ENCODE results near the gene MPC1.

Gene MPC1

DNA sequence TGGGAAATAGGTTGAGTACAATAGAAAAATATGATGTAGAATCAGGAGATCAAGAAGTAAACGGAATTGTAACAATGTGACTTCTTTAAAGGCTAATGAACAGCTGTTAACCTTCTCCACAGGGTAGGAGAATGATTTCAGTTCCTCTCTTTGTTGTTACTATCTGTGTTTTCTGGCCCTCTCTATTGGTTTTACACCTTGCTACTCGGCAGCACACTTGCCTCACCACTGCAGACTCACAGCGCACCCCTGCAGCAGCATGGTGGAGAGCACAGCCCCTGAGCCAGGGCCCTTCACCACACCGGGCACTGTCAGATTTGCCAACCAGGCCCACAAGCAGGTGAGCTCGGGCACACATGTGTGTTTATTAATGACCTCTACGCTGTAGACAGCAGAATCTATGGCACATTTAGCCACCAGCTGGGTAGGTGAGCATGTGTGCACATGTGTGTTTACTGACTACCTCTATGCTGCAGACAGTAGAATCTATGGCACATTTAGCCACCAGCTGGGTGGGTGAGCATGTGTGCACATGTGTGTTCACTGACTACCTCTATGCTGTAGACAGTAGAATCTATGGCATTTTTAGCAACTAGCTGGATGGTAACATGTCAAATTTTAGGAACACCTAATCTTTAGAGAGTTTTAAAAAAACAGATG, 57.2 kb downstream of the MPC1 start:
- no peak for TF ChIP-seq NFIC (IDR thresholded peaks at IDR 0.05)
- no peak for TF ChIP-seq FOXM1 (IDR thresholded peaks at IDR 0.05; ENCODE audit: borderline replicate concordance, low read depth)

DNA sequence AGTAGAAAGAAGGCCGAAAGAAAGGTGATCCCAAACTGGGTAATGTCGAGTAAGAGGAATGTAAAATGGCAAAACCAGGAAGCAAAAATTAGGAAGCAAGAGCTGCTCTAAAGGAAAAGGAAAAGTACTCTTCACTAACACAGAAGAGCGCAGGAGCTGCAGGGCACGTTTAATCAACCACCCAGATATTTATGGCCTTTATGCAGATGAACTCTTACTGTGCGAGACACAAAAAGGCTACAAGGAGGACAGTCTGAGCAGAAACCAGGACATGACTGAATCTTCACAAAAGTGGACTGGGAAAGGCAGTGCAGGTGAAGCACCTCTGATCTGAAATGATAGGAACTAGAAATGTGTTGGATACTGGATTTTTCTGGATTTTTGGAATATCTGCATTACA, 59.3 kb downstream of the MPC1 start:
- TF ChIP-seq CEBPB (IDR thresholded peaks at IDR 0.05) (no peak), EP300 (IDR thresholded peaks at IDR 0.05; ENCODE audit: borderline replicate concordance) (no peak), TCF12 (IDR thresholded peaks at IDR 0.05; ENCODE audit: low read depth) (no peak), ZBTB7A (IDR thresholded peaks at IDR 0.05; ENCODE audit: low read depth) (no peak), CREB1 (IDR thresholded peaks at IDR 0.05; ENCODE audit: low read depth) (no peak), NFIC (IDR thresholded peaks at IDR 0.05) (no peak)
- TF ChIP-seq, protein P1, sequence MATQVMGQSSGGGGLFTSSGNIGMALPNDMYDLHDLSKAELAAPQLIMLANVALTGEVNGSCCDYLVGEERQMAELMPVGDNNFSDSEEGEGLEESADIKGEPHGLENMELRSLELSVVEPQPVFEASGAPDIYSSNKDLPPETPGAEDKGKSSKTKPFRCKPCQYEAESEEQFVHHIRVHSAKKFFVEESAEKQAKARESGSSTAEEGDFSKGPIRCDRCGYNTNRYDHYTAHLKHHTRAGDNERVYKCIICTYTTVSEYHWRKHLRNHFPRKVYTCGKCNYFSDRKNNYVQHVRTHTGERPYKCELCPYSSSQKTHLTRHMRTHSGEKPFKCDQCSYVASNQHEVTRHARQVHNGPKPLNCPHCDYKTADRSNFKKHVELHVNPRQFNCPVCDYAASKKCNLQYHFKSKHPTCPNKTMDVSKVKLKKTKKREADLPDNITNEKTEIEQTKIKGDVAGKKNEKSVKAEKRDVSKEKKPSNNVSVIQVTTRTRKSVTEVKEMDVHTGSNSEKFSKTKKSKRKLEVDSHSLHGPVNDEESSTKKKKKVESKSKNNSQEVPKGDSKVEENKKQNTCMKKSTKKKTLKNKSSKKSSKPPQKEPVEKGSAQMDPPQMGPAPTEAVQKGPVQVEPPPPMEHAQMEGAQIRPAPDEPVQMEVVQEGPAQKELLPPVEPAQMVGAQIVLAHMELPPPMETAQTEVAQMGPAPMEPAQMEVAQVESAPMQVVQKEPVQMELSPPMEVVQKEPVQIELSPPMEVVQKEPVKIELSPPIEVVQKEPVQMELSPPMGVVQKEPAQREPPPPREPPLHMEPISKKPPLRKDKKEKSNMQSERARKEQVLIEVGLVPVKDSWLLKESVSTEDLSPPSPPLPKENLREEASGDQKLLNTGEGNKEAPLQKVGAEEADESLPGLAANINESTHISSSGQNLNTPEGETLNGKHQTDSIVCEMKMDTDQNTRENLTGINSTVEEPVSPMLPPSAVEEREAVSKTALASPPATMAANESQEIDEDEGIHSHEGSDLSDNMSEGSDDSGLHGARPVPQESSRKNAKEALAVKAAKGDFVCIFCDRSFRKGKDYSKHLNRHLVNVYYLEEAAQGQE (IDR thresholded peaks at IDR 0.05; ENCODE audit: low read depth): no peak

DNA sequence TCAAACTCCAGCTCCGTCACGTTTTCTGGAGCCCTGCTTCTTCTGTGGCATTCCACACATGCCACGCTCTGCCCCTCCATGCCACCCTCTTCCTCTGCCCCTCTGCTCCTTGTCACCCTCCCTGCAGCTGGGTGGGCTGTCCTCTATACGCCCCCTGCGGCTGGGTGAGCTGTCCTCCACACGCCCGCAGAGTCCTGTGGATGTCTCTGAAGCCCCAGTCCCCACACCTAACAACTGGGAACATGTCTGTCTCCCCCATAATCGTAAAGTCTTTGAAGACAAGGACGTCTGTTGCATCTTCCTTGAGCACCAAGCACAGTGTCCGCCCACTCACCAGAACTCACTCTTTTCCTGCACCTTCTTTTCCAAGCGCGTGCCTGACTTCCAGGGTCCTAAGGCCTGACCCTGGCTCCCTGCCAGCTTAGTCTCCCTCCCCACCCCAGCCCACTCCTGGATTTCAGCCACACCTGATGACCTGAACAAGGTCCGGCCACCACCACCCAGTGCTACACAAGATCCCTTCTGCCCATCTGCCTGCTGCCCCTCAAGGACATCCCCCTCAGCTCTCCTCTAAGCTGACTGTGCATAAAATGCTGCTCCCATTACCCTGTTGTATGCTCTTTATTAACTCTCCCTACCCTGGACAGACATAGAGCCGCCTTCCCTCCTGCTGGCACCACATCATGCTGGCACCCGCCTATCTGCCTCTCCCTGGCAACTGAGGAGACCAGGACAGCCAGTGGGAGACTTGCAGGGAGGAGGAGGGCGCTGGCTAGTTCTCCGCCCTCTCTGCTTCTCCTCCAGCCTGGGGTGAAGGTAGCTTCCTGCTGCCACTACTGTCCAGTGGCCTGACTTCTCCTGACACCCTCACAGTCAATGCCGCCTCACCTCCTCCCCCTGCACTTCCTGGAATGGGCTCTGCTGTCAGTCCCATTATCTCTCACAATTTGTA, 63.8 kb downstream of the MPC1 start:
- TF ChIP-seq NFIC (IDR thresholded peaks at IDR 0.05) (peak; percentile 55; the same call in 1 of the 2 replicates), ZBTB7A (IDR thresholded peaks at IDR 0.05; ENCODE audit: low read depth) (no peak; the same call in 1 of the 2 replicates), TEAD4 (IDR thresholded peaks at IDR 0.05) (peak; percentile 43; the same call in 1 of the 2 replicates), EP300 (IDR thresholded peaks at IDR 0.05; ENCODE audit: borderline replicate concordance) (no peak)

DNA sequence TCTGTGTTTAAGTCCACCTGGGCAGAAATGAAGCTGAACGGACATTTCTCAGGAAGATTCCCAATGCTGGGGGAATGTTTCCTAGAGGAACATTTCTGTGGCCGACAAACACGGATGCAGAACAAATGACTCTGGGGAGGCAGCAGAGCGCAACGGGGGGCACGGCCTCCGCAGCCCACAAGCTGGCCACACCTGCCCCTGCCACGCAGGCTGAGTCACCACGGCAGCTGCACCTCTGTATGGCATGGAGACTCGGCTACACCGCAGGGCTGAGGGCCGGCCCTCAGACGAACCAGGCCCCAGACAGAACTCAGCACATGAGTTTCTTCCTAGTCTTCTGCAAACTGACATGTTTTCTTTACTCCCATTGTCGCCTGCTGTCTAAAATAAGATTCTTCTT, 64.5 kb downstream of the MPC1 start:
- TF ChIP-seq RAD21 (IDR thresholded peaks at IDR 0.05; ENCODE audit: low read depth) (no peak), TCF12 (IDR thresholded peaks at IDR 0.05; ENCODE audit: low read depth) (no peak; the same call in 1 of the 2 replicates), TEAD4 (IDR thresholded peaks at IDR 0.05) (no peak), ZBTB7A (IDR thresholded peaks at IDR 0.05; ENCODE audit: low read depth) (no peak), CREB1 (IDR thresholded peaks at IDR 0.05; ENCODE audit: low read depth) (no peak), NFIC (IDR thresholded peaks at IDR 0.05) (no peak), TAF1 (IDR thresholded peaks at IDR 0.05; ENCODE audit: low read depth) (no peak), CEBPB (IDR thresholded peaks at IDR 0.05) (no peak)
- TF ChIP-seq, protein P1 (IDR thresholded peaks at IDR 0.05; ENCODE audit: low read depth): no peak
- TF ChIP-seq, protein P2, sequence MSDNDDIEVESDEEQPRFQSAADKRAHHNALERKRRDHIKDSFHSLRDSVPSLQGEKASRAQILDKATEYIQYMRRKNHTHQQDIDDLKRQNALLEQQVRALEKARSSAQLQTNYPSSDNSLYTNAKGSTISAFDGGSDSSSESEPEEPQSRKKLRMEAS (IDR thresholded peaks at IDR 0.05): no peak

DNA sequence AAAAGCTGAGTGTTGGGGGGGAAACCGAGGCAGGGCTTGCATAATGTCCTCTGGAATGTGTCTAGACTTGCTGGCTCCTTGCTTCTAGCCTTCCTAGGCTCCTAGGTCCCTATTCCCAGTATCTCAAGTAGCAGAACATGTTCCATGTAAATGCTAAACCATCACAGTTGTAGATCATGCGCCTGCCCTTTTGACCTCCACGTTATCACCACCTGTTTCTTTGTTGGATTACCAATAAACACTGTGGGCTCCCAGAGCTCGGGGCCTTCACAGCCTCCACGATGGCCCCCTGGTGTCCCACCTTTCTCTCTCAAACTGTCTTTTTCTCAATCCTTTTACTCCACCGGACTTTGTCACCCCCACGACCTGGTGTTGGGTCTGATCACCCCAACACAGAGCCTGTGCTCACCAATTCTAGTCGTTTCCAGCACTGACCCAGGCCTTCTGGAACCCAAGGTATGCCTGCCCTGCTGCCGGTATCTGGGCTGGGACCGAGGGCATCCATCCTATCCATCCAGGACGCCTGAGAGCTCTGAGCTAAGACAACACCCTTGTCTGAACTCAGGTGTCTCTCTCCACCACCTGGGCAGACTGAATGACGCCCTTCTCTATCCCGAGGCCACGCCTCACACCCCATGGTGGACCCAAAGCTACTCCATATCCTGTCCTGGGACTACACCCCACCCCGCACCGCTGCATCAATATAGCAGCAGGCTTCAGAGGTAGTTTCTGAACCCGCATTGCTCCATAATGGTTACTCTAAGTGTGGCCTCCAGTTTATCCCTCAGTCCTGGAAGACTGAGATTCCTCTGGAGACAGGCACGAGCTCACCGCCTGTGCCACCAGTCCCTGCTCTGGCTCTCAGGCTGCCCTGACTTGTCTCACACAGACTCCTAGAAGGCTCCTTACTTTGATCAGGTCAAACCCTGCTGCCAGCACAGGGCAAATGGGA, 65.2 kb downstream of the MPC1 start:
- TF ChIP-seq CEBPB (IDR thresholded peaks at IDR 0.05): no peak
- no peak for TF ChIP-seq EP300 (IDR thresholded peaks at IDR 0.05; ENCODE audit: borderline replicate concordance)
- TF ChIP-seq EGR1 (IDR thresholded peaks at IDR 0.05): no peak
- TF ChIP-seq YY1 (IDR thresholded peaks at IDR 0.05; ENCODE audit: low read depth): no peak
- no peak for TF ChIP-seq TCF12 (IDR thresholded peaks at IDR 0.05; ENCODE audit: low read depth)
- no peak for TF ChIP-seq NFIC (IDR thresholded peaks at IDR 0.05)
- TF ChIP-seq, protein P1 (IDR thresholded peaks at IDR 0.05; ENCODE audit: low read depth): no peak
- TF ChIP-seq TEAD4 (IDR thresholded peaks at IDR 0.05): no peak
